ENCODE results near the gene CPA4.

Gene CPA4

GRCh38 chr7:130350945-130351790 lies 58.2 kb downstream of the CPA4 start:
- peaks cover 38% of the 10 kb centered on the region for H3K27me3 ChIP-seq (ENCODE audit: control insufficient read depth, insufficient read depth, low read length)
- no peaks in the 10 kb centered on the region for H3K9me3 ChIP-seq (replicated peaks; ENCODE audit: low read length)
- no peak overlapping the region for H3K4me2 ChIP-seq (ENCODE audit: low read length)
- H3K36me3 ChIP-seq (ENCODE audit: insufficient read depth, low read length) = no peaks in the 10 kb centered on the region
- H3K9ac ChIP-seq (ENCODE audit: low read depth, low read length) = no peak overlapping the region
- peaks cover 20% of the 10 kb centered on the region for H3K4me1 ChIP-seq (ENCODE audit: control insufficient read depth, insufficient read depth, low read length)
- no peak overlapping the region for H3K4me3 ChIP-seq (ENCODE audit: low read length)

GRCh38 chr7:130351791-130352090 lies 58.8 kb downstream of the CPA4 start:
- H3K36me3 ChIP-seq (ENCODE audit: insufficient read depth, low read length) = no peaks in the 10 kb centered on the region
- H3K9me3 ChIP-seq (replicated peaks; ENCODE audit: low read length) = no peaks in the 10 kb centered on the region
- no peak overlapping the region for H3K4me3 ChIP-seq (ENCODE audit: low read length)
- H3K4me1 ChIP-seq (ENCODE audit: control insufficient read depth, insufficient read depth, low read length) = peaks cover 25% of the 10 kb centered on the region
- no peak overlapping the region for H3K4me2 ChIP-seq (ENCODE audit: low read length)
- H3K27me3 ChIP-seq (ENCODE audit: control insufficient read depth, insufficient read depth, low read length) = peaks cover 32% of the 10 kb centered on the region
- no peak overlapping the region for H3K9ac ChIP-seq (ENCODE audit: low read depth, low read length)

- Histone ChIP-seq H3K9me3 (replicated peaks; ENCODE audit: low read length) (no peaks in the 10 kb centered on the region), H3K9ac (ENCODE audit: low read depth, low read length) (peak overlapping the region; percentile 13), H3K4me2 (ENCODE audit: low read length) (peak overlapping the region; percentile 79), H3K36me3 (ENCODE audit: insufficient read depth, low read length) (no peaks in the 10 kb centered on the region), H3K4me1 (ENCODE audit: control insufficient read depth, insufficient read depth, low read length) (peaks cover 32% of the 10 kb centered on the region), H3K27me3 (ENCODE audit: control insufficient read depth, insufficient read depth, low read length) (peaks cover 30% of the 10 kb centered on the region), H3K4me3 (ENCODE audit: low read length) (peak overlapping the region; percentile 60)
Measured at GRCh38 chr7:130352194-130353074, 59.5 kb downstream of the CPA4 start.

GRCh38 chr7:130353196-130353595 lies 60.2 kb downstream of the CPA4 start:
- Histone ChIP-seq H3K4me3 (ENCODE audit: low read length) (peak overlapping the region; percentile 60), H3K36me3 (ENCODE audit: insufficient read depth, low read length) (no peaks in the 10 kb centered on the region), H3K27me3 (ENCODE audit: control insufficient read depth, insufficient read depth, low read length) (peaks cover 27% of the 10 kb centered on the region), H3K9ac (ENCODE audit: low read depth, low read length) (no peak overlapping the region), H3K4me1 (ENCODE audit: control insufficient read depth, insufficient read depth, low read length) (peaks cover 39% of the 10 kb centered on the region), H3K4me2 (ENCODE audit: low read length) (peak overlapping the region; percentile 79), H3K9me3 (replicated peaks; ENCODE audit: low read length) (no peaks in the 10 kb centered on the region)

- Histone ChIP-seq H3K36me3 (ENCODE audit: insufficient read depth, low read length) (no peaks in the 10 kb centered on the region), H3K4me3 (ENCODE audit: low read length) (peak overlapping the region; percentile 24), H3K4me1 (ENCODE audit: control insufficient read depth, insufficient read depth, low read length) (peaks cover 39% of the 10 kb centered on the region), H3K27me3 (ENCODE audit: control insufficient read depth, insufficient read depth, low read length) (peaks cover 8% of the 10 kb centered on the region), H3K4me2 (ENCODE audit: low read length) (peak overlapping the region; percentile 66), H3K9me3 (replicated peaks; ENCODE audit: low read length) (peaks cover 17% of the 10 kb centered on the region), H3K9ac (ENCODE audit: low read depth, low read length) (peak overlapping the region; percentile 68)
Measured at GRCh38 chr7:130356121-130356875, 63.3 kb downstream of the CPA4 start.

GRCh38 chr7:130356876-130357611 lies 64.1 kb downstream of the CPA4 start:
- Histone ChIP-seq H3K4me1 (ENCODE audit: control insufficient read depth, insufficient read depth, low read length) (peaks cover 39% of the 10 kb centered on the region), H3K36me3 (ENCODE audit: insufficient read depth, low read length) (no peaks in the 10 kb centered on the region), H3K9ac (ENCODE audit: low read depth, low read length) (peak overlapping the region; percentile 68), H3K4me3 (ENCODE audit: low read length) (peak overlapping the region; percentile 14), H3K9me3 (replicated peaks; ENCODE audit: low read length) (peaks cover 17% of the 10 kb centered on the region), H3K4me2 (ENCODE audit: low read length) (peak overlapping the region; percentile 66), H3K27me3 (ENCODE audit: control insufficient read depth, insufficient read depth, low read length) (peaks cover under 1% of the 10 kb centered on the region)

- Histone ChIP-seq H3K9me3 (replicated peaks; ENCODE audit: low read length) (peaks cover 17% of the 10 kb centered on the region), H3K9ac (ENCODE audit: low read depth, low read length) (no peak overlapping the region), H3K27me3 (ENCODE audit: control insufficient read depth, insufficient read depth, low read length) (no peaks in the 10 kb centered on the region), H3K36me3 (ENCODE audit: insufficient read depth, low read length) (no peaks in the 10 kb centered on the region), H3K4me1 (ENCODE audit: control insufficient read depth, insufficient read depth, low read length) (peaks cover 36% of the 10 kb centered on the region), H3K4me3 (ENCODE audit: low read length) (no peak overlapping the region), H3K4me2 (ENCODE audit: low read length) (no peak overlapping the region)
Measured at GRCh38 chr7:130358471-130358870, 65.5 kb downstream of the CPA4 start.

GRCh38 chr7:130359276-130359857 lies 66.4 kb downstream of the CPA4 start:
- Histone ChIP-seq H3K9me3 (replicated peaks; ENCODE audit: low read length) (peaks cover 17% of the 10 kb centered on the region), H3K36me3 (ENCODE audit: insufficient read depth, low read length) (no peaks in the 10 kb centered on the region), H3K4me2 (ENCODE audit: low read length) (no peak overlapping the region), H3K4me3 (ENCODE audit: low read length) (no peak overlapping the region), H3K4me1 (ENCODE audit: control insufficient read depth, insufficient read depth, low read length) (peaks cover 43% of the 10 kb centered on the region), H3K27me3 (ENCODE audit: control insufficient read depth, insufficient read depth, low read length) (no peaks in the 10 kb centered on the region), H3K9ac (ENCODE audit: low read depth, low read length) (no peak overlapping the region)

GRCh38 chr7:130360518-130360917 lies 67.6 kb downstream of the CPA4 start:
- H3K27me3 ChIP-seq (ENCODE audit: control insufficient read depth, insufficient read depth, low read length) = no peaks in the 10 kb centered on the region
- H3K4me1 ChIP-seq (ENCODE audit: control insufficient read depth, insufficient read depth, low read length) = peaks cover 54% of the 10 kb centered on the region
- H3K9ac ChIP-seq (ENCODE audit: low read depth, low read length) = no peak overlapping the region
- H3K4me3 ChIP-seq (ENCODE audit: low read length) = no peak overlapping the region
- H3K9me3 ChIP-seq (replicated peaks; ENCODE audit: low read length) = peaks cover 17% of the 10 kb centered on the region
- H3K36me3 ChIP-seq (ENCODE audit: insufficient read depth, low read length) = no peaks in the 10 kb centered on the region
- H3K4me2 ChIP-seq (ENCODE audit: low read length) = no peak overlapping the region

- H3K4me1 ChIP-seq (ENCODE audit: control insufficient read depth, insufficient read depth, low read length) = peaks cover 54% of the 10 kb centered on the region
- no peaks in the 10 kb centered on the region for H3K27me3 ChIP-seq (ENCODE audit: control insufficient read depth, insufficient read depth, low read length)
- peaks cover 17% of the 10 kb centered on the region for H3K9me3 ChIP-seq (replicated peaks; ENCODE audit: low read length)
- no peak overlapping the region for H3K4me3 ChIP-seq (ENCODE audit: low read length)
- H3K4me2 ChIP-seq (ENCODE audit: low read length) = no peak overlapping the region
- H3K9ac ChIP-seq (ENCODE audit: low read depth, low read length) = no peak overlapping the region
- no peaks in the 10 kb centered on the region for H3K36me3 ChIP-seq (ENCODE audit: insufficient read depth, low read length)
Measured at GRCh38 chr7:130361681-130362080, 68.7 kb downstream of the CPA4 start.

All from skeletal muscle satellite cell (primary cell).